Activated T-cell treated with anti-CD3 and anti-CD28 coated beads, Interleukin-2, amount 50 U/mL, for 24 hours (primary cell): ENCODE measurements around the gene IL1B.

Source experiments
- DNase-seq: peaks from one replicate; pipeline ENCODE4 v3.0.0-alpha.2; 2020
- H3K27ac Mint-ChIP-seq: 2 replicates; pipeline ENCODE4 v1.8.0; 2020; ENCODE audit warnings: mild to moderate bottlenecking, mixed read lengths
- H3K27me3 Mint-ChIP-seq: 2 replicates; pipeline ENCODE4 v1.8.0; 2020; ENCODE audit warnings: mixed read lengths
- H3K36me3 Mint-ChIP-seq: 2 replicates; pipeline ENCODE4 v1.8.0; 2020; ENCODE audit warnings: low read depth, mixed read lengths
- H3K4me1 Mint-ChIP-seq: 2 replicates; pipeline ENCODE4 v1.8.0; 2020; ENCODE audit warnings: low read depth, mixed read lengths
- H3K4me3 Mint-ChIP-seq: 2 replicates; pipeline ENCODE4 v1.8.0; 2020; ENCODE audit warnings: mild to moderate bottlenecking, moderate library complexity, mixed read lengths
- H3K9me3 Mint-ChIP-seq: 2 replicates; pipeline ENCODE4 v1.8.0; 2020; ENCODE audit warnings: mixed read lengths

The IL1B gene

DNA sequence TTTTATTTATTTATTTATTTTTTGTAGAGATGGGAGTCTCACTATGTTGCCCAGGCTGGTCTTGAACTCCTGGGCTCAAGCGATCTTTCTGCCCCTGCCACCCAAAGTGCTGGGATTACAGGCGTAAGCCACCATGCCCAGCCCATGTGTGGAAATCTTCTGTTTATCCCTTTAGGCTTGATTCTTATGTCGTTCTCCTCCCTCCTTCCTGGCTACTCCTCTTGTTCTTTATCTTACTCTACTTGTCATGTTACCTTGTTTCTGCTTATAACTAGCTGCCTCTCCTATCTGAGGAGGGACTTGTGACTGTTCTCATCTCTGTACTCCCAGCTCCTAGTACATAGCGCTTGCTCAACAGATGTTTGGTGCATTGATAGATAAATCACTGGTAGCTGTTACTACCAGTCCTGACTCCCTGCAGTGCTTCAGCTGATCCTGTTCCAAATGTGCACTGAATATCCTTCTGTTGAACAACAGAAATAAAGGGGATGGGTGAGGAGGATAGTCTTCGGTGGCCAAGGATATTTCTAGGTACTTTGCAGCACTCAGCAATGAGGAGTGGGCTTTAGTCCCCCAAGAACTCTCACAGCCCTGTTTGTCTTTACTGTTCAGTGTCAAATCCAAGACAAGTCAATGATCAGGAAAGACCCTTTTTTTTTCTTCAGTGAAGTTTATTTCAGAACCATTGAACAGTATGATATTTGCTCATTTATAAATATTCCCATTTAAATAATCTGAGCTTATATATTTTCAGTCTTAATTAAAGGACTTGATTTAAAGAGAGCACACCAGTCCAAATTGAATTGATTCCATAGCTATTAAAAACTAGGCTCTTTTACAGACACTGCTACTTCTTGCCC lies 7.2 kb downstream of the IL1B start:
- Mint-ChIP-seq H3K4me3 (no peak overlapping the region), H3K36me3 (no peaks in the 10 kb centered on the region), H3K9me3 (no peaks in the 10 kb centered on the region), H3K27me3 (peaks cover 16% of the 10 kb centered on the region), H3K4me1 (peaks cover 5% of the 10 kb centered on the region), H3K27ac (no peak overlapping the region)
- no peak for DNase-seq

DNA sequence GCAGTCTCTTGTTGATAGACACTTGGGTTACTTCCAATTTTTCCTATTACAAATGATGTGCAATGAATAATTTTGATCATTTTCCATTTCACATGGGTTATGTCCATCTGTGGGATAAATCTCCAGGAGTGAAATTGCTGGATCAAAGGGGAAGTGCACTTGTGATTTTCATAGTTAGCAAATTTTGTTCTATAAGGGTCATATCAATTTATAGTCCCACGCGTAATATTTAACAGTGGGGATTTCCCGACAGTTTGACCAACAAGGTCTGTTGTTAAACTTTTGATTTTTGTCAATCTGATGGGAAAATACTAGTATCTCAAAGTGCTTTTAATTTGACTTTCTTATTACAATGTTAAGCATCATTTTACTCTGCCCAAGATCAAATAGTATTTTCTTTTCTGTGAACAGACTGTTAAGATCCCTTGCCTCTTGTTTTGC lies 8.3 kb downstream of the IL1B start:
- Mint-ChIP-seq H3K27me3 (peaks cover 16% of the 10 kb centered on the region), H3K27ac (no peak overlapping the region), H3K4me3 (no peak overlapping the region), H3K36me3 (no peaks in the 10 kb centered on the region), H3K9me3 (no peaks in the 10 kb centered on the region), H3K4me1 (peaks cover 7% of the 10 kb centered on the region)
- no peak for DNase-seq

DNA sequence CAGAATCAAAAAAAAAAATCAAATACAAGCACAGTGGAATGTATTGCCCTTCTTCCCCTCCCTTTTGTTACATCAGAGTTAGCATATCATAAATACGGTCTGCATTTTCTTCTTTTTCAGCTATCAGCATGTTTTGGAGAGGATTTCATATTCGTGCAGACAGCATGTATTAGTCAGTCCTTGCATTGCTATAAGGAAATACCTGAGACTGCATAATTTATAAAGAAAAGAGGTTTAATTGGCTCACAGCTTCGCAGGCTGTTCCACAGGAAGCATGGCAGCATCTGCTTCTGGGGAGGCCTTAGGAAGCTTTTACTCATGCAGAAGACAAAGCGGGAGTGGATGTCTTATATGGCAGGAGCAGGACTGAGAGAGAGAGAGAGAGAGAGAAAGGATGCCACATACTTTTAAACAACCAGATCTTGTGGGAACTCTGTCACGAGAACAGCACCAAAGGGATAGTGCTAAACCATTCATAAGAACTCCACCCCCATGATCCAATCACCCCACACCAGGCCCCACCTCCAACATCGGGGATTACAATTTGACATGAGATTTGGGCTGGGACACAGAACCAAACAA lies 8.9 kb downstream of the IL1B start:
- Mint-ChIP-seq H3K36me3 (no peaks in the 10 kb centered on the region), H3K4me1 (peaks cover 9% of the 10 kb centered on the region), H3K4me3 (no peak overlapping the region), H3K27ac (no peak overlapping the region), H3K9me3 (no peaks in the 10 kb centered on the region), H3K27me3 (peaks cover 16% of the 10 kb centered on the region)
- DNase-seq, result no peak

DNA sequence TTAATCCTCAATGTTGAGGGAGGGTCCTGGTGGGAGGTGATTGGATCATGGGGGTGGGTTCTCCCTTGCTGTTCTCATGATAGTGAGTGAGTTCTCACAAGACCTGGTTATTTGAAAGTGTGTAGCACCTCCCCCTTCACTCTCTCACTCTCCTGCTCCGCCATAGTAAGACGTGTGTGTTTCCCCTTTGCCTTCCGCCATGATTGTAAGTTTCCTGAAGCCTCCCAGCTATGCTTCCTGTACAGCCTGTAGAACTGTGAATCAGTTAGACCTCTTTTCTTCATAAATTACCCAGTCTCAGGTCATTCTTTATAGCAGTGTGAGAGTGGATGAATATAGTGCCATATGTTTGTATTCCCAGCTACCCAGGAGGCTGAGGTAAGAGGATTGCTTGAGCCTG lies 9.6 kb downstream of the IL1B start:
- H3K4me1 Mint-ChIP-seq, result peaks cover 15% of the 10 kb centered on the region
- no peaks in the 10 kb centered on the region for H3K9me3 Mint-ChIP-seq
- no peak for DNase-seq
- H3K4me3 Mint-ChIP-seq, result no peak overlapping the region
- no peak overlapping the region for H3K27ac Mint-ChIP-seq
- H3K36me3 Mint-ChIP-seq, result no peaks in the 10 kb centered on the region
- H3K27me3 Mint-ChIP-seq, result peaks cover 16% of the 10 kb centered on the region

DNA sequence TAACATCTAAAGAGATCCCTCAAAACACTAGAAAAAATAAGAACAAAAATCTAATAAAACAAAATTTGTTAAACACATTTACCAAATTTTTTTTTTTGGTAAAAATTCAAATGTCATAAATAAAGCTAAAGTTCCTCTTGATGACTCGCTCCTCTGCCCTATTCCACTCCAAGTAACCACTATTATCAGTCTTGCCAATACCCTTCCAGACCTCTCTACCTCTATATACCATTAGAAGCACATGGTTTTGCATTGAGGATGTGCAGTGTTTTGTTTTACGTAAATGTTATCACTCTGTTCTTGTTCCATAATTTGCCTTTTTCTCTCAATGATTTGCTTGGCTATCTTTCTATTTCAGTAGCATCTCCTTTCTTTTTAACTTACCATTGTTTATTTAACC lies 10.9 kb downstream of the IL1B start:
- H3K4me1 Mint-ChIP-seq, result peaks cover 23% of the 10 kb centered on the region
- no peaks in the 10 kb centered on the region for H3K9me3 Mint-ChIP-seq
- no peak overlapping the region for H3K4me3 Mint-ChIP-seq
- no peak overlapping the region for H3K27ac Mint-ChIP-seq
- no peak for DNase-seq
- H3K36me3 Mint-ChIP-seq, result no peaks in the 10 kb centered on the region
- H3K27me3 Mint-ChIP-seq, result peaks cover 8% of the 10 kb centered on the region

DNA sequence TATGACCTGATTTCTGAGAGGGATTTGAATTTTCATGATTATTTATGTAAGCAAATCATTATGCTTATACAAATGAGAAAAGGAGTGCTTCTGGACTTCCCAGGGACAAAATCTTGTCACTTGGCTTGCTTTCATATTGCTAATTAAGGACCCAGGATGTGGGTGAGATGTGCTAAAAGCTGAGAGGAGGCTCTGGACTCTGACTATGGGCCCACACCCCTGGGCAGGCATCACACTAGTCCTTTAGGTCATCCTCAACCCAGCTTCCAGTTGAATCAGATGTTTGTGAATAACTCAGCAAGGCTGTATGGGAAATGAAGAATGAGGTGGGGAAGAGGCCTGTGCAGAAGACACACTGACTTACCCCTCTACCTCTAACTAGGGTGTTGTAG lies 11.9 kb downstream of the IL1B start:
- no peak for DNase-seq
- Mint-ChIP-seq H3K4me1 (peaks cover 30% of the 10 kb centered on the region), H3K36me3 (no peaks in the 10 kb centered on the region), H3K9me3 (no peaks in the 10 kb centered on the region), H3K27me3 (peaks cover 5% of the 10 kb centered on the region), H3K4me3 (no peak overlapping the region), H3K27ac (no peak overlapping the region)

DNA sequence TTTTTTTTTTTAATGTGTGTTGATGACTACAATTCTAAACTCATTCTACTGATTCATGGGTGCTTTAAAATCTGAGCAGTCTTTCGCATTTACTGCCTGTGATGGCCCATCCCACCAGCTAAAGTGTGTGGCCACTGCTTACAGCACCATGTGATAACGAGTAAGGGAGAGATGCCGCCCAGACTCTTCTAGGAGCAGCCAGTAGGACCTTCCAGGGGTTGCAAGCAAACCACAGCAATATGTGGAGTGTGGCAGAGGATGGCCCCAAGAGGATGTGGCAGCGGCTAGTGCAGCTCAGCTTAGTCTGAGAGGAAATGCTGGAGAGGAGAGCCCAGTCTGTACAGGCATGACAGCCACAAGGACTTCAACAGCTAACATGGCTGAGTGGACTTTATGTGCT lies 14.9 kb downstream of the IL1B start:
- DNase-seq, result no peak
- Mint-ChIP-seq H3K4me3 (peak overlapping the region; percentile 41), H3K4me1 (peaks cover 30% of the 10 kb centered on the region), H3K27me3 (no peaks in the 10 kb centered on the region), H3K36me3 (no peaks in the 10 kb centered on the region), H3K27ac (peak overlapping the region; percentile 83), H3K9me3 (no peaks in the 10 kb centered on the region)

DNA sequence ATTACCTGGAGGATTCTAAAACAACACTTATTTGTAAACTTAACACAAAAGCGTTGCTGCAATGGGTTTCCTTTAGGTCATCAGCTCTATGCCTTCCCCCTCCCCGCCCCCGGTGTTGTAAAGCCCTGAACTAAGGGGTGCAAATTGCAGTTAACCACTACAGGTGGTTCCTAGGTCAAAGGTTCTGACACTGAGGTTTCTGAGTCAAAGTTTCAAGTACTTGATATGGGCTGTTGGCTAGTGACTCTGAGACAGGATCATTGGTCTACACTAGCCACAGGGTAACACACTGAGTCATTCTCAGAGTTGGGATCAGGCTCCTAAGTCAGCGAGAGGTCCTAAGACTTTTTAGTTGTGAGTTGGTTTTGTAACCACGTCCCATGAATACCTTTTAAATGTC lies 15.4 kb downstream of the IL1B start:
- Mint-ChIP-seq H3K9me3 (no peaks in the 10 kb centered on the region), H3K27ac (peak overlapping the region; percentile 83), H3K27me3 (no peaks in the 10 kb centered on the region), H3K36me3 (no peaks in the 10 kb centered on the region), H3K4me3 (no peak overlapping the region), H3K4me1 (peaks cover 30% of the 10 kb centered on the region)
- no peak for DNase-seq

DNA sequence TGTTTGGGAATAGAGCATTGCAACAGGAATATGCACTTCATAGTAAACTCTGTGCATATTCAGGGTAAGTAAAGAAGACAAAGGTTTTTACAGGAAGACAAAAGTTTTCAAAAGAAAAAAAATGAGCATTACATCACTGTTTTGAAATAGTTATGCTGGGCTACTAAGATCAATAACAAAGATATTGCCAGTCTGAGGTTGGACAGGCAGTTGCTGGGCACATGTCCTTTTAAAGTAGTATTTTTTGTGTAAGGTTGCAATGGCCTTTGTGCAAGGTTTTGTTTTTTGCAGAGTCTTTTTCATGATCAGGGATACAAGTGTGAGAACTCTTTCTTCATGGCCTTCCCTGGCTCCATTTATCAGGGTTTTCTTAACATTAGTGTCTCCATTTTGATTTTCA lies 16.2 kb downstream of the IL1B start:
- H3K27me3 Mint-ChIP-seq, result no peaks in the 10 kb centered on the region
- DNase-seq, result no peak
- no peak overlapping the region for H3K27ac Mint-ChIP-seq
- H3K9me3 Mint-ChIP-seq, result no peaks in the 10 kb centered on the region
- H3K4me1 Mint-ChIP-seq, result peaks cover 30% of the 10 kb centered on the region
- H3K36me3 Mint-ChIP-seq, result no peaks in the 10 kb centered on the region
- H3K4me3 Mint-ChIP-seq, result no peak overlapping the region

DNA sequence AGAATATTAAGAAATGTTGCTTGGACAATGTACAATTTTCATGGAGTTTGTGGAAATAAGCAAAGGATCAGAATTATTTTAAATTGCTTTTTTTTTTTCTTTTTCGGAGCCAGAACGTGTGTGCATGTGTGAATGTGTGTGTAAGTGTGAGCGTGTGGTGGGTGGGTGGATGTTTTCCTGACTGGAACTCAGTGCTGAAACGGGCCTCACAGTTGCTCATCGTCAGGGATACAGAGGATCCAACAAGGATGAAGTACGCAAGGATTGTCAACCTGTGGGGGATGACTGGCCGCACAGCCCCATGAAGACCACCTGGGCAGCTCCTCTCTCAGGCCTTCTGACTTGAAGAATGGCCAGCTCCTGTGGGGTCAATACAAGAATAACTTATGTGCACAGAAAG lies 17.5 kb downstream of the IL1B start:
- H3K27me3 Mint-ChIP-seq, result no peaks in the 10 kb centered on the region
- no peak for DNase-seq
- H3K36me3 Mint-ChIP-seq, result no peaks in the 10 kb centered on the region
- peaks cover 27% of the 10 kb centered on the region for H3K4me1 Mint-ChIP-seq
- no peak overlapping the region for H3K27ac Mint-ChIP-seq
- H3K9me3 Mint-ChIP-seq, result no peaks in the 10 kb centered on the region
- no peak overlapping the region for H3K4me3 Mint-ChIP-seq

DNA sequence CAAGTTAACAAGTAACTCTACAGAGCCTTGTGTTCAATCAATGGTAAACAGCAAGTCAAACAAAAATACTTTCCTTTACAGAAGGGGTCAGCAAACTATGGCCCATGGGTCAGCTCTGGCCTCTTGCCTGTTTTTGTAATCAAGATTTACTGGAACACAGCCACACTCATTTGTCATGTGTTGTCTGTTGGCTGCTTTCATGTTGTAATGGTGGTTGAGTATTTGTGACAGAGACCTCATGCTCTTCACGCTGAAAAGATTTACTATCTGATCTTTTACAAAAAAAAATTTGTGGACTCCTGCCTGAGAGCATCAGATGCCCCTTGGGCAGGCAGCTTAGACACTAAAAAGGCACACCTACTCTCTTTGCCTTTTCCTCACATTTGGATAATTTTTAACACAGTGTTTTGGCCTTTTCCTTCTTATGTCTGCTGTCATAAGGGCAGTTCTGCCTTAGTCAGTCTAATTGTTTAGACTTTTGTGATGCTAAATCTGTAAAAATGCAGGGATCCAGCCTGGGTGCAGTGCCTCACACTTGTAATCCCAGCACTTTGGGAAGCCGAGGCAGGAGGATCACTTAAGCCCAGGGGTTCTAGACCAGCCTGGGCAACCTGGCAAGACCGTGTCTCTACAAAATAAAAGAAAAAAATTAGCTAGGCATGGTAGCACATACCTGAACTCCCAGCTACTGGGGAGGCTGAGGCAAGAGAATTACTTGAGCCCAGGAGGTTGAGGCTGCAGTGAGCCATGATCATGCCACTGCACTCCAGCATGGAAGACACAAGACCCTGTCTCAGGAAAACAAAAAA lies 18.3 kb downstream of the IL1B start:
- Mint-ChIP-seq H3K4me1 (peaks cover 27% of the 10 kb centered on the region), H3K27me3 (no peaks in the 10 kb centered on the region), H3K27ac (no peak overlapping the region), H3K4me3 (no peak overlapping the region), H3K9me3 (no peaks in the 10 kb centered on the region), H3K36me3 (no peaks in the 10 kb centered on the region)
- no peak for DNase-seq

DNA sequence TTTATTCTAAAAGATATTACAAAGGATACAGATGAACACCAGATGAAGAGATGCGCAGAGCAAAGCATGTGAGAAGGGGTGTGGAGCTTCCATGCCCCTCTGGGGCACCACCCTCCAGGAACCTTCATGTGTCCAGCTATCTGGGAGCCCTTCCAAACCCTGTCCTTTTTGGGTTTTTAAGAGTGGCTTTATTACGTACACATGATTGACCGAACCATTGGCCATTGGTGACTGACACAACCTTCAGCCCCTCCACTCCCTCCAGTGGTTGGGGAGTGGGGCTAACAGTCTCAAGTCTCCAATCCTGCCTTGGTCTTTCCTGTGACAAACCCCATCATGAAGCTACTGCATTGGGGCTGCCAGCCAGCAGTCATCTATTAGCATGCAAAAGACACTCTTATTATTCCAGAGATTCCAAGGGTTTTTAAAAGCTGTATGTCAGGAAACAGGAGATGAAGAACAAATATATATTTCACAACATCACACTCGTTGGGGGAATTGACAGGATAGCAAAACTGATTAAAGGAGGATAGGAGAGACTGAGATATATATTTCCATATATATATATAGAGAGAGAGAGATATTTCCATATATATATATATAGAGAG lies 19.4 kb downstream of the IL1B start:
- H3K9me3 Mint-ChIP-seq, result no peaks in the 10 kb centered on the region
- DNase-seq, result no peak
- H3K4me3 Mint-ChIP-seq, result no peak overlapping the region
- no peak overlapping the region for H3K27ac Mint-ChIP-seq
- no peaks in the 10 kb centered on the region for H3K27me3 Mint-ChIP-seq
- H3K36me3 Mint-ChIP-seq, result no peaks in the 10 kb centered on the region
- peaks cover 32% of the 10 kb centered on the region for H3K4me1 Mint-ChIP-seq

DNA sequence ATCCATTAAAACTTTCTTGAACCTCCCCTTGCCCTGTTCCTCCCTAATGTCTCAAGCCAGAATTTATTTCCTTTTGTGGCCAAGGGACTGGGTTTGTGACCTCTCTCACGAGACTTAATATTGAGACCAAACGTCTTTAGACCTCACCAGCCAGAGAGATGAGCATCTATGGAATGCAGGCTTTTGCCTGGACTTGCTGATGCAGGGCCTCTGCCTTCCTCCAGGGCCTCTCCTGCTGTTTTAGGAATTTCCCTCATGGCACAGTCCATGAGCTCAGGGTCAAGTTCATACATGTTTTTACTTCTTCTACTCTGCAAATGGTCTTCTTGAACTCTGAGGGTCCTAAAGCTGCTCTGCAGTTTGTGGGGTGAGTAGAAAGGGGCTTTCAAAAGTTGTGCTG lies 22.3 kb downstream of the IL1B start:
- no peak overlapping the region for H3K4me3 Mint-ChIP-seq
- H3K9me3 Mint-ChIP-seq, result peaks cover 2% of the 10 kb centered on the region
- no peak overlapping the region for H3K27ac Mint-ChIP-seq
- peaks cover 25% of the 10 kb centered on the region for H3K4me1 Mint-ChIP-seq
- no peak for DNase-seq
- H3K36me3 Mint-ChIP-seq, result no peaks in the 10 kb centered on the region
- no peaks in the 10 kb centered on the region for H3K27me3 Mint-ChIP-seq

DNA sequence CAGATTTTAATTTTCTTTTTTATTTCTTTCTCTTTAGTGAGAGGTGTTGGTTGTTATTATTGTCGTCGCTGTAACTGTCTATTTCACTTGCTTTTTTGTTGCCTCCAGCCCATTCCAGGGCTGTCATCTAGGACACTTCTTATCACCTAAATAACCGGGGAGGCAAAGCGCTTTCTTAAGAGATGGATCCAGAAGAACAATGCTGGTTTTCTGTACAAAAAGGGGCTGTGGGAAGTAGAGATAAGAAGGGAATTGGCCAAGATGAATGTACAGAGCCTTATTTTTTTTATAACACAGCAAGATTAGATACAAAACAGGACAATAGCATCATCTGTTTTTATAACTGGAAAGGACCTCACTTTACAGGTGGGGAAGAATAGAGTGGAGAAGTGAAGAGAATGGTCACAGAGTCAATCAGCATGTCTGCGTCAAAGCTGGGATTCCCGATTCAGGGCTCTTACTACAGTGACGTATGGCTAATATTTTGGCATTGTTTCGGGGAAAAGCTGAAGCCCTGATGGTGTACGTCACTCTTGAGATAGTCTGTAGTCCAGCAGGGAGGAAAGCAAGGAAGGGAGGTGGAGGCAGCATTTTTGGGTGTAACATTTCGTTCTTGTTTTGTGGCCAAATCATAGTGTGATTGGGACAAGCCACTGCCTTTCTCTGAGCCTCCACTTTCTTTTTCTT lies 23.2 kb downstream of the IL1B start:
- Mint-ChIP-seq H3K9me3 (peaks cover 4% of the 10 kb centered on the region), H3K27ac (no peak overlapping the region), H3K4me3 (no peak overlapping the region), H3K36me3 (no peaks in the 10 kb centered on the region), H3K27me3 (no peaks in the 10 kb centered on the region), H3K4me1 (peaks cover 32% of the 10 kb centered on the region)
- no peak for DNase-seq
